ENCODE data around the gene XCL2.

DNA sequence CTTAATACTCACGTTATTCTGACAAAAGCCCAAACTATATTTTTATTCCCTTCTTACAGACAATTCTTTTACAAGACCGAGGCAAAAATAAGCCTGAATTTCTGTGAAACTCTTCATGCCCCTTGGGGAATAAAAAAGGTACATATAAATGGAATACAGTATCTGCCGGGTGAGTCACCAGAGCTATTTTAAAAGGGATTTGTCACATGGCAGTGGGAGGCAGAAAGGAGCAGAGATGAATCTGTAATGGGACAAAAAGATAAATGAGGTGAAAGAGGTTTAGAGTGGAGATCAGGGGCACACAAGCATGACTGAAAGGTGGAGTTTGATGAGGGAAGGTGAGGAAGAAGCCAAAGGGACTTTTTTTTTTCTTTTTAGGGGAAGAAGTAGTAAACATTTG lies 41.4 kb upstream of the XCL2 start:
- TF ChIP-seq, protein P1, sequence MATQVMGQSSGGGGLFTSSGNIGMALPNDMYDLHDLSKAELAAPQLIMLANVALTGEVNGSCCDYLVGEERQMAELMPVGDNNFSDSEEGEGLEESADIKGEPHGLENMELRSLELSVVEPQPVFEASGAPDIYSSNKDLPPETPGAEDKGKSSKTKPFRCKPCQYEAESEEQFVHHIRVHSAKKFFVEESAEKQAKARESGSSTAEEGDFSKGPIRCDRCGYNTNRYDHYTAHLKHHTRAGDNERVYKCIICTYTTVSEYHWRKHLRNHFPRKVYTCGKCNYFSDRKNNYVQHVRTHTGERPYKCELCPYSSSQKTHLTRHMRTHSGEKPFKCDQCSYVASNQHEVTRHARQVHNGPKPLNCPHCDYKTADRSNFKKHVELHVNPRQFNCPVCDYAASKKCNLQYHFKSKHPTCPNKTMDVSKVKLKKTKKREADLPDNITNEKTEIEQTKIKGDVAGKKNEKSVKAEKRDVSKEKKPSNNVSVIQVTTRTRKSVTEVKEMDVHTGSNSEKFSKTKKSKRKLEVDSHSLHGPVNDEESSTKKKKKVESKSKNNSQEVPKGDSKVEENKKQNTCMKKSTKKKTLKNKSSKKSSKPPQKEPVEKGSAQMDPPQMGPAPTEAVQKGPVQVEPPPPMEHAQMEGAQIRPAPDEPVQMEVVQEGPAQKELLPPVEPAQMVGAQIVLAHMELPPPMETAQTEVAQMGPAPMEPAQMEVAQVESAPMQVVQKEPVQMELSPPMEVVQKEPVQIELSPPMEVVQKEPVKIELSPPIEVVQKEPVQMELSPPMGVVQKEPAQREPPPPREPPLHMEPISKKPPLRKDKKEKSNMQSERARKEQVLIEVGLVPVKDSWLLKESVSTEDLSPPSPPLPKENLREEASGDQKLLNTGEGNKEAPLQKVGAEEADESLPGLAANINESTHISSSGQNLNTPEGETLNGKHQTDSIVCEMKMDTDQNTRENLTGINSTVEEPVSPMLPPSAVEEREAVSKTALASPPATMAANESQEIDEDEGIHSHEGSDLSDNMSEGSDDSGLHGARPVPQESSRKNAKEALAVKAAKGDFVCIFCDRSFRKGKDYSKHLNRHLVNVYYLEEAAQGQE (IDR thresholded peaks at IDR 0.05), result no peak
- no peak for TF ChIP-seq RAD21 (conservative IDR thresholded peaks at IDR 0.05 in 1 of 2, IDR thresholded peaks at IDR 0.05 in 1 of 2)
- TF ChIP-seq, protein P2, sequence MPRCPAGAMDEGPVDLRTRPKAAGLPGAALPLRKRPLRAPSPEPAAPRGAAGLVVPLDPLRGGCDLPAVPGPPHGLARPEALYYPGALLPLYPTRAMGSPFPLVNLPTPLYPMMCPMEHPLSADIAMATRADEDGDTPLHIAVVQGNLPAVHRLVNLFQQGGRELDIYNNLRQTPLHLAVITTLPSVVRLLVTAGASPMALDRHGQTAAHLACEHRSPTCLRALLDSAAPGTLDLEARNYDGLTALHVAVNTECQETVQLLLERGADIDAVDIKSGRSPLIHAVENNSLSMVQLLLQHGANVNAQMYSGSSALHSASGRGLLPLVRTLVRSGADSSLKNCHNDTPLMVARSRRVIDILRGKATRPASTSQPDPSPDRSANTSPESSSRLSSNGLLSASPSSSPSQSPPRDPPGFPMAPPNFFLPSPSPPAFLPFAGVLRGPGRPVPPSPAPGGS (IDR thresholded peaks at IDR 0.05), result no peak
- no peak for TF ChIP-seq CHD2 (IDR thresholded peaks at IDR 0.05; ENCODE audit: low read length, partially characterized antibody)
- TF ChIP-seq EHMT2 (IDR thresholded peaks at IDR 0.05; ENCODE audit: low read depth), result no peak
- no peak for TF ChIP-seq CTCF (IDR thresholded peaks at IDR 0.05)
- TF ChIP-seq HMGXB4 (CRISPR knock-in tag; IDR thresholded peaks at IDR 0.05; ENCODE audit: borderline replicate concordance), result no peak
- TF ChIP-seq USF2 (IDR thresholded peaks at IDR 0.05), result no peak
- TF ChIP-seq MYC (IDR thresholded peaks at IDR 0.05; ENCODE audit: borderline replicate concordance, low read length), result no peak
- TF ChIP-seq CEBPB (IDR thresholded peaks at IDR 0.05), result no peak
- no peak for TF ChIP-seq RCOR1 (IDR thresholded peaks at IDR 0.05; ENCODE audit: low read depth, low read length)

Data from A549 (cell line).